ENCODE data around the gene CSNK1G3.
"Not testable (repeated sequence)": the region's sequence is repeated elsewhere in the genome, so short reads cannot be mapped to it uniquely, and the experiment has no call there.

CSNK1G3 gene

DNA sequence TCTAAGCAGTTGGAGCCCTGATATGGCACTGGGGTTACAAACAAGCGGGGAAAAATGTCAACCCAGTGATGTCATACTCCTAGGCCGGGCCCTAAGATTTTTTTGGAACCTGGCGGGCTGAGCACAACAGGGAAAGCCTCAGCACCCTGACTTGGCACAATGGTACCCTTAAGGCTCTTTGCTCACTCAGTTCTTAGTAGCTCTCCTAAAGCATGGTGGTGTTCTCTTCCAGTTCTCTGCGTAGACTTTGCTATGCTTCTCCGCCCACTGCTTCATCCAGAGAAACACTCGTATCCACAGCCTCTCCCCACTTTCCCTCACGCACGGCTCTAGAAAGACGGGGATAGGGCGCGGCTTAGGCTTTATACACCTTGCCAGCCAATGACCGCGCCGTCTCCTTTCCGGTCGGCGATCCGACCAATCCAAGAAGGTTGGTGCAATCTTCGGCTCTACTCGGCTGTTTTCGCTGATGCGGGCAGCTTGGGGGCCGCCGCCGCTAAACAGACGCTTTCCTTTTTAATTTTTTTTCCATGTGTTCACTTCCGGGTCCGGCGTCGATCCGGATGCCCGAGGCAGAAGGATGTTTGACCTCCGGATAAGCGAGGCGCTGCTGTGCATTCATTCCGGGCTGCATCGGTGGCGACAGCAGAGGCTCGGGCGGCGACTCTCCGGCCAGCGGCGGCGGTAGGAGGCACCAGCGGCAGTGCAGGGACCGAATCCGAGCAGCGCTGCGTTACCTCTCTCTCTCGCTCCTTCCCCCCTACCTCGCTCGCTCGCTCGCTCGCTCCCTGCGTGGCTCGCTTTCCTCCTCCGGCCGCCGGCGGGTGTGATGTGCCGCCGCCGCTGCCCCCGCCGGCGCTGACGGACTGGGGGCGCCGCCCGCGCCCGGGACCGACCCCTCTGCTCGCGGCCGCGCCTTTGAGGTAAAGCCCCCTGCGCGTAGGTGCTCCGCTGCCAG, at the start of gene CSNK1G3:
Gene CSNK1G3 (plus strand): TSS at position 530 of the 958 bp plus-strand sequence. CDS start 33,487 bp downstream, outside the sequence.
- DNase-seq (ENCODE audit: low spot score) = peak; percentile 93

- DNase-seq (ENCODE audit: low spot score) = not testable (repeated sequence)
Measured at GRCh38 chr5:123466839-123467238, 45.1 kb upstream of the CSNK1G3 start.

- DNase-seq (ENCODE audit: low spot score) = no peak
Measured at GRCh38 chr5:123471385-123471784, 40.6 kb upstream of the CSNK1G3 start.

DNA sequence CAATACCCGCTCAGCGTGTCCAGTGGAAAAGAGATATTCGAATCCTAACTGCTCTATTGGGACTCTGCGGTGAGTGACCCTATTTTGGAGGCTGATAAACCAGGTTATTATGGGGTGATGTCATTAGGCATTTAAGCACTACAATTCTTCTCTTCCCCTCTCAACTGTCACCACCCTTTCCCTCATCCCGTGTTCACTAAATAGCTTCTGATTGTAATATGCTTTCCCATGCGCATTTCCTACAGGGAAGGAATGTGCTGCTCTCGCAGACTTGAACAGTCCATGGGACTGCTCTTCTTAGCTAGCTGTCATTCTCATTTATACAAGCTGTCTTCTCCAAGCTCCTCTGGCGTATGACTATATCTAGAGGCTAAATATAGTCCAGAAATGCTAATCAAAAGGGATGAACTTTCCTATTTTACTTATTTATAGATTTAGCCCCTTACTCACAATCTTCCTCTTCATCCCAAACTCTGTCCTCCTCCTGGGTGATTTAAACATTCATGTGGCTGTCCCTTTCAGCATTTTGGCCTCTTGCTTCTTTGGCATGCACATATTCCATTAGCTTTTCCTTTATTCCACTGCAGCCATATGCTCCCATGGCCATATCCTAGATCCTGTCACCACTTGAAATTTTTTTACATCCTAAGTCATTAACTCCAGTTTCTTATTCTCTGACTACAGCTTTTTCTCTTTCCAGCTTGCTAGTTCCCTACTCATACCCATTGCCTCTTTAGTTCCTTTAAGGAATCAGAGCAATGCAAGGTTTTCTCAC, 39.6 kb upstream of the CSNK1G3 start:
- no peak for DNase-seq (ENCODE audit: low spot score)

- no peak for DNase-seq (ENCODE audit: low spot score)
Measured at GRCh38 chr5:123474228-123474627, 37.7 kb upstream of the CSNK1G3 start.

DNA sequence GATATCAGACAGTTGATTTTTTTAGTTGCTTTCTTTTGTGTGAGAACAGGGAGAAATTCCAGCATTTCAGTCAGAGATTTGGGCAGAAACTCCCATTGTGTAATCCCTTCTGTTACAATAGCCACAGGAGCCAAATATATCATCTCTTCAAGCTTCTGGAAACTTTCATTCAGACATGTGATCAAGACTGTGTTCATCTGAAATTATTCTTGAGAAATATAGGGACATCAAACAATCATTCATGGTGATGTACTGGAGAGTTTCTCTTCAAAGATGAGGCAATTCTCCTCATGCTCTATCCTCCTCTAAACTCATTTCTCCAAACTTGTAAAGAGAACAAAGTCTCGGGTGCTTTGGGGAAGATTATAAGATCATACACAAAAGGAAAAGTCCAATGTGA, 35.2 kb upstream of the CSNK1G3 start:
- no peak for DNase-seq (ENCODE audit: low spot score)

- DNase-seq (ENCODE audit: low spot score) = no peak
Measured at GRCh38 chr5:123478546-123478945, 33.4 kb upstream of the CSNK1G3 start.

- DNase-seq (ENCODE audit: low spot score) = no peak
Measured at GRCh38 chr5:123482258-123482657, 29.7 kb upstream of the CSNK1G3 start.

GRCh38 chr5:123483446-123484077, 28.4 kb upstream of the CSNK1G3 start:
- no peak for DNase-seq (ENCODE audit: low spot score)

GRCh38 chr5:123485275-123485674, 26.7 kb upstream of the CSNK1G3 start:
- no peak for DNase-seq (ENCODE audit: low spot score)

DNA sequence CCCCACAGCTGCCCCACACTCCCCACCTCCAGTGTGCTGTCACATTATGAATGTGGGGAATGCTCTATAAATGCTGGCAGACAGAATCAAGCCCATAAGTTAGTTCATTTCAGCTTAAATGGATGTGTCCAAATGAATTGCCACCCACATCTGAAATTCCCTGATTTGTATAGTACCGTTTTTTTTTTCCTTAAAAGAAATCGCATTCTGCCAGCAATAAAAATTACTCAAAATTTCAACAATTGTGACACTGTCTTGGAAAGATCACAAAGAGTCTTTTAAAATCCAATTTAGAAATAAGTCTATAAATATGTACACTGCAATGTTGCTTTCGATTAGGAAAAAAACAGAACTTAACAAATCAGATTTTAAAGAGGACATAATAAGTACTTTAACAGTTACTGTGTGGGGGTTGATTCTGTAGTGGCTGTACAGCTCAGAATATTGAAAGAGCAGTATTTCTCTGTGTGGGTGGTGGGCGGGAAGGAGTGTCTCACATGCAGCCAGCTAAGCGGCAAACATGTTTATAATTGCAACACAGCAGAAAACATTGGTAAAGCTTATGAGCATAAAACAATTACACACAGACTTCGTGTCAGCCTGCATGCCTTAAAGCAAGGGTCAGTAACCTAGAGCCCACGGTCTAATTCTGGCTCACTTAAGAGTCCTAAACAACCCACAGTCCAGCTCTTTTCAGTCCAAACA, 24.9 kb upstream of the CSNK1G3 start:
- DNase-seq (ENCODE audit: low spot score) = no peak

- no peak for DNase-seq (ENCODE audit: low spot score)
Measured at GRCh38 chr5:123490974-123491373, 21.0 kb upstream of the CSNK1G3 start.

DNA sequence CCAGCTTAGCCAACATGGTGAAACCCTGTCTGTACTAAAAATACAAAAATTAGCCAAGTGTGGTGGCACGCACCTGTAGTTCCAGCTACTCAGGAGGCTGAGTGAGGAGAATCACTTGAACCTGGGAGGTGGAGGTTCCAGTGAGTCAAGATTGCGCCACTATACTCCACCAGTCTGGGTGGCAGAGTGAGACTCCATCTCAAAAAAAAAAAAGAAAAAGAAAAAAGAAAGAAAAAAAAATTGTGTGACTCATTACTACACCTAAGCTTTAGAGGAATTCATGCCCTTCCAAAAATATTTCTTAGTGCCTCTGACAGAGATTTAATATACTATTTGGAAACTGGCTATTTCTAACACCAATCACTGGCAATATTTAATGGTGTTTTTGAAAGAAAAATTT, 16.8 kb upstream of the CSNK1G3 start:
- DNase-seq (ENCODE audit: low spot score) = not testable (repeated sequence)

DNA sequence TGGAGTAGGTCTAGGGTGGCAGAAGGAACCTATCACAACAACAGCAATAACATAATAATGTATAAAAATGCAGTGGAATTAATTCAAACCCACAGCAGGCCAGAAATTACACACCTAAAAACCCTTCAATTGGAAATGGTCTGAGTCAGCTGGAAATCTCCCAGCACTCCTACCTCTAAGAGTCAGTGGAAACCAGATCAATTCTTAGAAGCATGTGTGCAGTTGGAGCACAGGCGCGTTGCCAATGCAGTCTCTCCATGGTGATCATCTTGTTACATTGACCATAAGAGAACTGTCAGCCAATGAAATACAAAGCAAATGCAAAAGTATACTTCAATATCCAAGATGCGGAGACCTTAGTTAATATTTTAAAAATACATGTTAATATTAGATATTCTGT, 15.1 kb upstream of the CSNK1G3 start:
- DNase-seq (ENCODE audit: low spot score) = no peak

DNA sequence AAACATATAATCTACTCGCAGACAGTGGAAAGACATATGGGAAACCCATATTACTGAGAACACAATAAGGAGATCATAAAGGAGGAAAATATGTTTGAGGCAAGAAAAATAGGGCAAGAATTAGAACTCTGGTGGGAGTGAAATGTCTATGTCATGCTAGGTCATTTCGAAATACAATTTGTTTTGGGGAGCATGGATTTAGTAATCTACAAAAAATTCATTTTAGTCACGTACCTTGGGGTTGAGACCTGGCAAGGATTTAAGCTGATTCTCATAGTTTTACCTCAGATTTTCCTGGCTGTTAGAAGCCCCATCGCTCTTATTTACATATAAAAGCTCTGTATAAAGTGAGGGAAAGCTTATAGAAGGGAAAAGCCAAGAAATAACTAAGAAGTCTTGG, 11.5 kb upstream of the CSNK1G3 start:
- DNase-seq (ENCODE audit: low spot score) = no peak

DNA sequence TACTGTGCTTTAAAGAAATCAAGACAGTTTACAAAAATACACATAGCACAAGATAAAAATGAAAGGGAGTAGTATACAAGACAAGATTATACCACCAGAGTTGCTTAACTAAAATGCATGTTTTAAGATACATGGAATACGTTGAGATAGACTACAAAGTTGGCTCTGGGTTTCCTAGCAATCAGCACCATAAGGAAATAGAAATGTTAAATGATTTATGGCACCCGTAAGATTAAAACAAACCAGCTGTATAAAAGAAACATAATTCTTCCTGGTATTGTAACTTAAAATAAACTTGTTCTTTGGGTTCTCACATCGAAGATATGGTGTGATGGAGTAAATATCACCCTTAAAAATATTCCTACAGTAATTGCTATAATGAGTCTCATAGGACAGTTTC, 9.9 kb upstream of the CSNK1G3 start:
- no peak for DNase-seq (ENCODE audit: low spot score)

GRCh38 chr5:123503299-123503698, 8.7 kb upstream of the CSNK1G3 start:
- no peak for DNase-seq (ENCODE audit: low spot score)

DNA sequence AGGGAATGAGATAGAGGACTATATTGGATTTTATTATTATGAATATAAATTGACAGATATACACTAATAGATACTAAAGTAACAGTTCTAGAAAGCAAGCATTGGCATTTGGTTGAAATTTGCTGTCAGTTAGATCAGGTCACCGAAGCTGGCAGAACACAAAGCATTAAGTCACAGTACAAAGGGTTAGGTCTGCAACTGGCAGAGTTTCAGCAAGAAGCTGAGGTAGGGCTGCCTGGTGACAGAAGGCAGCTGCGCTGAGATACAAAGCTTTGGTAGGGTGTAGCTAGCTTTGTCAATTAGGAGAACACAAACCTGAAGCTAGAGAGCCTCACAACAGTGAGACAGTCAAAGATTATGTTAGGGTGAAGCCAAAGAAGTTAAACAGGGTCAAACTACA, 6.3 kb upstream of the CSNK1G3 start:
- no peak for DNase-seq (ENCODE audit: low spot score)

DNA sequence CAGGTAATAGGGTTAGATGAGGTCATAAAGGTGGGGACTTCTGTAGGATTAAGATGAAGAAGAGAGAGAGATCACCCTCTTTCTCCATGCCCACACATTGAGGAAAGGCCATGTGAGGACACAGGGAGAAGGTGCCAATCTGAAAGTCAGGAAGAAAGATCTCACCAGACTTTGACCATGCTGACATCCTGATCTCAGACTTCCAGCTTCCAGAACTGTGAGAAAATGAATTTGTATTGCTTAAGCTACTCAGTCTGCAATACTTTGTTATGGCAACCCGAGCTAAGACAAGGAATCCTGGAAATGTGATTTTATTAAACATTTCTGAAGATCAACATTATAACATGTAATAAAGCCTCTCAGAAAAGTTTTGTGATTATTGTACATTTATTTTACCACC, 3.5 kb upstream of the CSNK1G3 start:
- no peak for DNase-seq (ENCODE audit: low spot score)

GRCh38 chr5:123511290-123511647, 708 bp upstream of the CSNK1G3 start:
- DNase-seq (ENCODE audit: low spot score) = peak; percentile 11

DNA sequence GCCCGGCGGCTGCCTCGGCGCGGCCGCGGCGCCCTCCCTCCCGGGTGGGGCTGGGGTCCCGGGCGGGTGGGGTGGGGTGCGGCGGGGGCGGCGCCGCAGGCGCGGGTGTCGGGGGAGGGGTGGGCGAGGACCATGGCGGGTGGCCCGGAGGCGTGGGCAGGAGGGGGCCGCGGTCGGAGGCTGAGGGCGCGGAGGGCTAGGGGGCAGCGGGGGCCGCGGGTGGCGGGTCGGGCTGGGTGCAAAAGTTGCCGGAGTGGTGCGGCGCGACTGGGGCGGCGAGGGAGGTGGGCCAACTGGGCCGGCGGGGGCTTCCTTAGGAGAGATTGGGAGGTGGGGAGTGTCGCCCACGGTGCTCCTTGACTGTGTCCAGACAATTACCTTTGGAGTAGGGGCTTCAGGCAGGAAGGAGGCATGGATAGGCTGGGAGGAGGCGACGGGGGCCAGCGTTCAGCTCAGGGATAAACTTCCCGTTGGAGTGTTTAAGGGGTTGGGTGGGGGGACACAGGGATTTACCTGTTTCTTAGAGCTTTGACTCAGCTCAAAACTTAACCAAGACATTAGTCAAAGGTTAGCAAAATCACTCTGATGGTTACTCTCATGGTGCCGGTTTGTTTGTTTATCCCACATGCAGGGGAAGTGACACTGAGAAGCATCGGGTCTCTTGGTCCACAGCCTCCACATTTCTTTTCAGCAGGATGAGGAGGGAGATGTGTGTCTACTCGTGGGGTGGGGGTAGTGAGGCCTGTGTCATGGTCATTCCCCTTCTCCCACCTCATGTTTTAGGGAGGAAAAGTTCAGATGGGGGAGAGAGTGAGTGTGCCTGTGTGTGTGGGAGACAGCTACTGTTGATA, 859 bp downstream of the CSNK1G3 start:
- peak; percentile 15 for DNase-seq (ENCODE audit: low spot score)

All from hepatic stellate cell (primary cell).